SK-N-DZ (cell line): ENCODE measurements around the gene CER1.
"Not testable (repeated sequence)": the region's sequence is repeated elsewhere in the genome, so short reads cannot be mapped to it uniquely, and the experiment has no call there.

Experiments
- DNase-seq: peaks from one replicate; pipeline ENCODE4 v3.0.0-alpha.2; 2015; ENCODE audit warnings: low spot score

CER1 gene

GRCh38 chr9:14719231-14719923 is 3.2 kb downstream of the CER1 start:
- no peak for DNase-seq

GRCh38 chr9:14715102-14715501 is 7.4 kb downstream of the CER1 start:
- DNase-seq: no peak

- DNase-seq: no peak
These were observed 9.3 kb downstream of the CER1 start for GRCh38 chr9:14713187-14713767.

- no peak for DNase-seq
These were observed 11.7 kb downstream of the CER1 start for GRCh38 chr9:14710804-14711203.

- no peak for DNase-seq
These were observed 15.9 kb downstream of the CER1 start for GRCh38 chr9:14706530-14707140.

GRCh38 chr9:14705079-14705478 is 17.5 kb downstream of the CER1 start:
- no peak for DNase-seq

- no peak for DNase-seq
These were observed 18.3 kb downstream of the CER1 start for GRCh38 chr9:14704281-14704680.

- no peak for DNase-seq
These were observed 20.3 kb downstream of the CER1 start for GRCh38 chr9:14702200-14702720.

- peak; percentile 44 for DNase-seq
These were observed 29.2 kb downstream of the CER1 start, which contains the start of gene ZDHHC21 for GRCh38 chr9:14693251-14693861. ZDHHC21 (minus strand) TSS chr9:14693432; CDS start chr9:14674340, 19,092 bp downstream.

GRCh38 chr9:14692470-14693250 is 29.9 kb downstream of the CER1 start:
- peak; percentile 2 for DNase-seq

- no peak for DNase-seq
These were observed 31.4 kb downstream of the CER1 start for GRCh38 chr9:14690948-14691730.

- no peak for DNase-seq
These were observed 35.4 kb downstream of the CER1 start for GRCh38 chr9:14687042-14687719.

GRCh38 chr9:14686168-14686567 is 36.4 kb downstream of the CER1 start:
- DNase-seq: no peak

- not testable (repeated sequence) for DNase-seq
These were observed 39.9 kb downstream of the CER1 start for GRCh38 chr9:14682616-14683015.

- DNase-seq: no peak
These were observed 43.8 kb downstream of the CER1 start for GRCh38 chr9:14678776-14679175.

- DNase-seq: no peak
These were observed 44.7 kb downstream of the CER1 start for GRCh38 chr9:14677872-14678271.

- DNase-seq: no peak
These were observed 45.1 kb downstream of the CER1 start for GRCh38 chr9:14677396-14677795.

- DNase-seq: no peak
These were observed 47.9 kb downstream of the CER1 start for GRCh38 chr9:14674630-14675029.

GRCh38 chr9:14671377-14671776 is 51.2 kb downstream of the CER1 start:
- DNase-seq: no peak

- no peak for DNase-seq
These were observed 51.8 kb downstream of the CER1 start for GRCh38 chr9:14670718-14671117.
